RWPE1 (cell line): ENCODE data around the gene LYL1.
A peak's percentile ranks its signal among the peaks of the same experiment; 100 is the strongest.

Experiments
- CTCF ChIA-PET: fragments of 350-600 bp; sonication (Branson Sonifier 250); formaldehyde crosslinking; extraction: SDS; loops from one replicate; lab custom pipeline; 2021; lab: Yijun Ruan, JAX
- POLR2A ChIA-PET: fragments of 400-600 bp; formaldehyde crosslinking; extraction: SDS; loops from one replicate; lab custom pipeline; 2020; ENCODE audit warnings: antibody characterized with exemption; ENCODE audit not compliant: low non-redundant PET; lab: Yijun Ruan, JAX
- DNase-seq: peaks from one replicate; pipeline ENCODE4 v3.0.0; 2012; ENCODE audit warnings: low spot score
- H3K27ac ChIP-seq: fragments of 450-650 bp; 2 replicates; pipeline ENCODE4 v1.5.1; 2017
- TF ChIP-seq, protein P1 (sequence below): fragments of 450-650 bp; conservative IDR thresholded peaks from 2 replicates; pipeline ENCODE4 v1.5.1; 2017; ENCODE audit warnings: low read depth, mild to moderate bottlenecking

LYL1 gene

DNA sequence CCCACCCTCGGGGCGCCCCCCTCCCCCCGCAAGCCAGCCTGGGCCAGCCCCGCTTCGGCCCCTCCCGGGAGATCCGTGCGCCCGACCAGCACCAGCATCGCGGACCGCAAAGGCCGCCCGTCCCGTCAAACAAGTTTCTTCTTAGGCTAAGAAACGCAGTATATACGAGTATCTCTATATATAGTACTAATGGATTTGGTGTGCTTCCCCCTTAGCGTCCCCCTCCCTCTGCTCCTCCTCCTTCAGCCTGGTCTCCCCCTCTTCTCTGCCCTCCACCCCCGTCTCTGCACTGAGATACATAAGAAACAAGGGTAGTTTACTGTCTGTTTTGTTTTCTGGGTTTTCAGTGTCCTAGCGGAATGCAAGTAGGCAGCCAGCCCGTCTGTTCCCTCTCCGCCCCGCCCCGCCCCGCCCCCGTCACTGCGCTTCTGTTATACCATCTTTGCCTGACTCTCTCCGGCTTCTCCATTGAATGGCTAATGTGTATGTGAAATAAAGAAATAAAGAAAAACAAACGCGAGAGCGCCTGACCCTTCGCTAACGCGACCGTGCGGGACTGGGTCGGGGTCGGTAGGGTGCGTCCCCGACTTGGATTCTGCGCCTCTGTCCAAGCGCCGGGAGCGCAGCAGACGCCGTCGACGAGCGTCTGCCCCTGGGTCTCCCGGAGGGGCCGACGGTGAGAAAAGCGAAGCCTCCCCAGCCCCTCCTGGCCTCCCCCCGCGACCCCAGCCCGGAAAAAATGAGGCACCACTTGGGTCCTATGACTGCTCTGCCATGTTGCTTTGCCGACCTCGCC, 4.2 kb downstream of the LYL1 start:
- TF ChIP-seq, protein P1, sequence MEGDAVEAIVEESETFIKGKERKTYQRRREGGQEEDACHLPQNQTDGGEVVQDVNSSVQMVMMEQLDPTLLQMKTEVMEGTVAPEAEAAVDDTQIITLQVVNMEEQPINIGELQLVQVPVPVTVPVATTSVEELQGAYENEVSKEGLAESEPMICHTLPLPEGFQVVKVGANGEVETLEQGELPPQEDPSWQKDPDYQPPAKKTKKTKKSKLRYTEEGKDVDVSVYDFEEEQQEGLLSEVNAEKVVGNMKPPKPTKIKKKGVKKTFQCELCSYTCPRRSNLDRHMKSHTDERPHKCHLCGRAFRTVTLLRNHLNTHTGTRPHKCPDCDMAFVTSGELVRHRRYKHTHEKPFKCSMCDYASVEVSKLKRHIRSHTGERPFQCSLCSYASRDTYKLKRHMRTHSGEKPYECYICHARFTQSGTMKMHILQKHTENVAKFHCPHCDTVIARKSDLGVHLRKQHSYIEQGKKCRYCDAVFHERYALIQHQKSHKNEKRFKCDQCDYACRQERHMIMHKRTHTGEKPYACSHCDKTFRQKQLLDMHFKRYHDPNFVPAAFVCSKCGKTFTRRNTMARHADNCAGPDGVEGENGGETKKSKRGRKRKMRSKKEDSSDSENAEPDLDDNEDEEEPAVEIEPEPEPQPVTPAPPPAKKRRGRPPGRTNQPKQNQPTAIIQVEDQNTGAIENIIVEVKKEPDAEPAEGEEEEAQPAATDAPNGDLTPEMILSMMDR = no peak
- no peak for DNase-seq
- POLR2A ChIA-PET = no interaction called here

GRCh38 chr19:13097463-13098258, 5.0 kb downstream of the LYL1 start:
- ChIA-PET POLR2A (no interaction called here), CTCF (interaction anchor here (0.6 kb wide), 1 partner anchor 66 kb away, joined by 3 read pairs; no protein-coding TSS in a partner anchor)
- TF ChIP-seq, protein P1 = no peak
- peak overlapping the region; percentile 16 for H3K27ac ChIP-seq
- no peak for DNase-seq

More for the DNA sequence above, 4.2 kb downstream of the LYL1 start:
- CTCF ChIA-PET = no interaction called here
- H3K27ac ChIP-seq = peak overlapping the region; percentile 16

DNA sequence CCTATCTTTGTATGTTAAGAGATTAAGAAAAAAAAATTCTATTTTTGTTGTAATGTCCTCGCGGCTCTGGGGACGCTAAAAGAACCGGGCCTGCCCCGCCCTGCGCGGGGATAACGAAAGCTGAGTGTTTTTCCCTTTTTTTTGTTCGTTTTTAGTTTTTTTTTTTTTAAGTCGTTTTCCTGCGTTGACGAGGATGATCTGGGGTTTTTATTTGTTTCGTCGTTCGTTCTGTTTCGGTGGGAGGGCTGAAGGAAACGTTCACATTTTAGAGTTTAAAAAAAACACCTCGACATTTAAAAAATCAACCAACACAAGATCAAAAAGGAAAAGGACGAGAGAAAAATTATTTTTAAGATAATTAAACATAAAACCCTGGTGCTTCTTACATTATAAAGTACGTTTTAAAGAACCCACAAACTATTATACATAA, 5.6 kb downstream of the LYL1 start:
- POLR2A ChIA-PET = no interaction called here
- H3K27ac ChIP-seq = no peak overlapping the region
- TF ChIP-seq, protein P1 = no peak
- CTCF ChIA-PET = interaction anchor here (0.6 kb wide), 1 partner anchor 66 kb away, joined by 3 read pairs; no protein-coding TSS in a partner anchor
- no peak for DNase-seq

GRCh38 chr19:13095934-13096927, 6.4 kb downstream of the LYL1 start:
- TF ChIP-seq, protein P1 = no peak
- peak overlapping the region; percentile 49 for H3K27ac ChIP-seq
- no peak for DNase-seq
- ChIA-PET POLR2A (no interaction called here), CTCF (interaction anchor here (0.6 to 3.4 kb wide), 5 partner anchors 13 to 707 kb away, joined by 3 to 35 read pairs (median 3); no protein-coding TSS in a partner anchor)

DNA sequence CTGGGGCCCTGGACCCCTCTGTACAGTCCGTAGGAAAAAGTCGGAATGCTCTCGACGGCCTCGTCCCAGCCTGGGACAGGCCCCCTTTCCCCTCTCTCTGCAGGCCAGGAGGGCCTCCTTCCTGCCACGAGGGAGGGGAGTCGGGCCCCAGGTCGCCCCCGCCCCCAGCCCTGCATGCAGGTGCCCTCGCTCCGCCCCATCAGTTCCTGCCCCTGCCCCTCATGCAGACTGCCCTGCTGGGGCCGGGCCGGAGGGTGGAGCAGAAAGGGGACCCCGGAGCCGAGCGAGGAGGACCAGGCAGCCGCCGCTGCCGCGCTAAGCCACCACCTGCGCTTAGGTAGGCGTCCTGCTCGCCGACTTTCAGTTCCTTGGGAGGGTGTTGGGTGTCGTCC, 7.3 kb downstream of the LYL1 start:
- CTCF ChIA-PET = interaction anchor here (0.7 to 3.4 kb wide), 4 partner anchors 14 to 181 kb away, joined by 3 to 35 read pairs (median 3); no protein-coding TSS in a partner anchor
- POLR2A ChIA-PET = no interaction called here
- TF ChIP-seq, protein P1 = no peak
- no peak for DNase-seq
- H3K27ac ChIP-seq = peak overlapping the region; percentile 49
